Activated CD4-positive, CD25-positive, alpha-beta regulatory T cell treated with anti-CD3 and anti-CD28 coated beads, Interleukin-2, amount 50 U/mL, for 24 hours (primary cell): ENCODE data around the gene SLC12A8.
A peak's percentile ranks its signal among the peaks of the same experiment; 100 is the strongest.

ENCODE experiments used
- ATAC-seq, 2 donors: fragments of 150-1000 bp; cut with Tn5 transposase; one replicate each; pipeline ENCODE4 v1.10.0; 2021; ENCODE audit warnings: mild to moderate bottlenecking in 1 of 2, moderate library complexity in 1 of 2

SLC12A8 gene

GRCh38 chr3:125186800-125187598 lies 25.5 kb downstream of the SLC12A8 start:
- no peak for ATAC-seq

GRCh38 chr3:125186261-125186787 lies 26.2 kb downstream of the SLC12A8 start:
- no peak for ATAC-seq

GRCh38 chr3:125185805-125186204 lies 26.7 kb downstream of the SLC12A8 start:
- ATAC-seq: no peak

GRCh38 chr3:125179884-125180240 lies 32.7 kb downstream of the SLC12A8 start:
- ATAC-seq: no peak

- ATAC-seq: no peak
Measured at GRCh38 chr3:125179143-125179883, 33.2 kb downstream of the SLC12A8 start.

GRCh38 chr3:125177746-125178145 lies 34.8 kb downstream of the SLC12A8 start:
- ATAC-seq: no peak

DNA sequence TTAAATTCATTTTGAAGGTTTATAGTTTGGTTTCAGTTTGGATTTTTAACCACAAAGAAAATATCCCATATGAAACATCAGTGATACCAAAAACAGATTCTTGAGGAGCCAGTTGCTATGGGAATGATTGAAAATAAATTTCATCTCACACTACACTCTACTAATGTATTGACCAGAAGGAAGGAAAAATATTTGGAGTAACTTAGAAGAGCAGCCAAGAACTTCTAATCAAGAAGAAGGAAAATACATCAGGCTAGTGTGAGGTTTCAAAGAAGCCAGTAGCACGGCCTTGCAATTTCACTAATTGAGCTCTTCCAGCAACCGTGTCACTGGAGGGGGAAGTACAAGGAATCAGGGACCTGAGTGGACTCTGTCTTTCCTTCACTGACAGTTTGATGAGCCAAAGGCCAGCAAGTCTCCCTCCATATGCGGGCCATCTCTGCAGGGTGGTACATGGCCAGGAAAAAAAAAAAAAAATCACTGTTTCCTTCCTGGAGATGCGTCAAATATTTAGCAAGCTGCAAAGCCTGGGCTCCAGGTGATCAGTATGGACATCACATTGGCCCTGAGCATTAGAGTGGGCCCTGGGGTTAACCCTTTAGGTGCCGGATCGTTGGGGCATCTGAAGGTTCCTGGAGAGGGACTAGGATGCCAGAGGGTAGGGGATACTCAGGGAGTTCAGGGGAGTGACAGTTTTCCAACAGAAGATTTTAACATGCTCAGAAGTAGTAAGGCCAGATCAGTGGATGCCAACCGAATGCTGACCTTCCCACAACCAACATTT lies 37.1 kb downstream of the SLC12A8 start:
- no peak for ATAC-seq

DNA sequence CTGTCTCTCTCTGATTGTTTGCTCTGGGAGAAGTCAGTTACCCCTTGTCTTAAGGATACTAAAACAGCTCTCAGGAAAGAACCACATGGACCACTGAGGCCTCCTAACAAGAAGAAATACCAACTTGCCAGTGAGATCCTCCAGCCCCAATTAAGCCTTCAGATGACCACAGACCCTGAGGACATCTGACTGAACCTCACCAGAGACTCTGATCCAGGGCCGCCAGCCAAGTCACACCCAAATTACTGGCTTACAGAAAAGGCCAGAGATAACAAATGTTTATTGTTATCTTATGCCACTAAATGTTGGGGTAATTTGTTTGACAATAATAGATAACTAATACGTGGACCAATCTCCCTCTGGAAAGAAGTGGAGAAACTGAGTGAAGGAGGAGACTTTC lies 40.2 kb downstream of the SLC12A8 start:
- ATAC-seq: no peak

- no peak for ATAC-seq
Measured at GRCh38 chr3:125168711-125169393, 43.7 kb downstream of the SLC12A8 start.

DNA sequence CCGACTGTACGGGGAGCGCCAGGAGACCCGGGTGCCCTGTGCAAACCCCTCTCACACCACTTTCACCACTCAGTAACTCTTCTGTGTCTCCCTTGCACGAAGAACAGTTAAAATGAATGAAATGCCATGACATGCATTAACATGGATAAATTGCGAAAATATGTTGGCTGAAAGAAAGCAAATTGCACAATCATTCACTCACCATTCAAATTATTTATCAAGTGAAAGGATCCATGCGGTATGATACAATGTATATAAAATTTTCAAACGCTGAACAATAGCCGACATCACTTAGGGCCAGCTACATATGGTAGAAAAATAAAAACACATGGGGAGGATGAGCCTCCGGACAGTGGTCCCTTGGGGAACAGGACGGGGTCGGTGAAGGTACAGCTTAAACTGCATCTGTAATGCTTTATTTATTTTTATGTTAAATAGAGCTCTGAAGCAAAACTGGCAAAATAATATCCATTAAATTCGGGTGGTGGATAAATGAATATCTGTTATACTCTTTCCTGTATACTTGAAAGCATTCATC lies 45.9 kb downstream of the SLC12A8 start:
- ATAC-seq: no peak

DNA sequence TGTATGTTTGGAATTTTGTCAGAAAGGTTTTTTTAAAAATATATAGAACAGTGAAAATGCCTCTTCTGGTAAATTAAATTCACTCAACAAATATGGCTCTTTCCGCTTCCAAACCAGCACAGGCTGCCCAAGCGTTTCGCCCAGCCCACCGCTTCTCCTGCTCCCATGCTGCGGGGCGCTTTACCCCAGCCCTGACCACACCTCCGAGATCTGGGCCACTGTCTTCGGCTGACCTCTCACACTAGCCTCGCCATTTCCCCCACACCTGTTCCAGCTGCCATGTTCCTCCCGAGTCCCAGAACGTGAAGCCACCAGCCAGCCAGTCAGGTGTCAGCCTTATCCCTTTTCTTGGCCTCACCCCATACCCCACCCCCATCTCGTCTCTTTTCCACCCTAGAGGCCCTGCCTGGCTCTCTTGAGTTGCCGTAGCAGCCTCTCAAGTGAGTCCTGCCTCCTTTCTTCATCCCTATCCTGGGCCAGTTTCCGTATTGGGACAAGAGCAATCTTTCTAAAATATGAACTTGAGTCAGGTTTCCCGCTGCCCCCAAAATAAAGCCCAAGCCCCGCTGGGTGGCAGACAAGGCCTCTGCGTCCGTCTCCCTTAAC lies 46.5 kb downstream of the SLC12A8 start:
- no peak for ATAC-seq

DNA sequence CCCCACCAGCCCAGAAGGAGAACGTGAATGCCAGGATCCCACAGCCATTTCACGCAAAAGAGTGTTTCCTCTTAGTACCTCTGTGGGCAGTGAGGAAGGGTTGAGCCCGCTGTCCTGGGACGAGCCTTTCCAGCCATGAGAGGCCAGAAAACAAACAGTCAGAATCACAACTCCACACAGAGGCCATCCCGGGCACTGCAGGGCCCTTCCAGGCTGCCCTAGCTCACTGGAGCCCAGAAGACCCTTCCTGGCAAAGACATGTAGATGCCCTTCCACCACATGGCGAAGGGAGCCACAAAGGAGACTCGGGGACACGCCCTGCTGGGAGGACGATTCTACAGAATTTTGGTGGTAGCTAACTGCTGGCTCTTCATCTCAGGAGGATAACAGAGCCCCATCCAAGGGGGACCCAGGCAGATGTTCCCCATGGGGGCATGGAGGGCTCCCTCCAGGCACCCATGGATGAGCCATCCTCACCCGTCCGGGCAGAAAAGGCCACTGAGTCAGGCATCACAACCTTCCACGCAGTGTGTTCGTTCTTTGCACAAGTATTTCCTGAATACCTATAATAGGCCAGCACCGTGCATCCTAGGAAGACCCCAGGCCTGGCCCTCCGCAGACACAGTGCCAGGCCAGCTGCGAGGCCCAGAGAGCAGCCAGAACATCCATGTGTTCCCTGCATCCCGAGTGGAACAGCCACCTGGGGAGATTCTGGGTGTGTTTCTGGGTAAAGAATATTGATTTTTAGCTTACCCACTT lies 47.2 kb downstream of the SLC12A8 start:
- no peak for ATAC-seq

GRCh38 chr3:125163739-125164601 lies 48.6 kb downstream of the SLC12A8 start:
- no peak for ATAC-seq

GRCh38 chr3:125161607-125162219 lies 50.8 kb downstream of the SLC12A8 start:
- no peak for ATAC-seq

GRCh38 chr3:125160606-125161371 lies 51.8 kb downstream of the SLC12A8 start:
- ATAC-seq: no peak

DNA sequence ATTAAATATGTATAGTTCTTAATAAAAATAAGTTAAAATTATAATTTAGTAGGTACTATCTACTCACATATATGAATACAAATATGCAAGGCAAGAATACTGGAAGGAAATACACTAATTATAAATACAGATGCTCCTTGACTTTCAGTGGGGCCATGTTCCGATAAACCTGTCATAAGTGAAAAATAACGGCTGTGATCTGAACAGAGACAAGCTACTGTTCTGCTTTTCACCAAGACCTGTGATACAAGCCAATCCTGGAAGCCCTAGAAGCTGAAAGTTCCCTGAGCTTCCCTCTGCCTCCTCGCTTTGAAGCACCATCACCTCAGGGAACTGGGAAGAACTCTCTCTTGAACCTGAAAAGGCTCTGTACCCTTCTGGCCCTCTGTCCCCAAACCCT lies 55.4 kb downstream of the SLC12A8 start:
- ATAC-seq: no peak

- no peak for ATAC-seq
Measured at GRCh38 chr3:125156456-125156855, 56.1 kb downstream of the SLC12A8 start.

- peak in 1 of 2 donors; percentile 13 for ATAC-seq
Measured at GRCh38 chr3:125154800-125155269, 57.7 kb downstream of the SLC12A8 start.

GRCh38 chr3:125154110-125154509 lies 58.4 kb downstream of the SLC12A8 start:
- no peak for ATAC-seq
